Left lung (tissue), 10 donors: Measurements from ENCODE around the gene ABCC1. TPM values are rescaled to one million over a fixed set of nuclear protein-coding genes. Genes with fewer than 3 reads are reported as not detected.

Experiments
- ATAC-seq: fragments of 200-7000 bp; cut with Tn5 transposase; one replicate; pipeline ENCODE4 v1.9.1; 2020; ENCODE audit warnings: moderate library complexity
- DNase-seq, 4 donors: peaks; one replicate each; pipeline ENCODE4 v3.0.0-alpha.2; 2013 to 2020
- H3K27ac ChIP-seq, 2 donors: fragments of 200-600 bp; sonication (generic) in 1 of 2; one replicate each; pipeline versions ENCODE4 v1.5.0 to v1.8.0; 2020 to 2021
- H3K27me3 ChIP-seq, 2 donors: fragments of 200-600 bp; sonication (generic) in 1 of 2; one replicate each; pipeline versions ENCODE4 v1.5.0 to v1.8.0; 2020 to 2021
- H3K36me3 ChIP-seq, 2 donors: fragments of 200-600 bp; sonication (generic) in 1 of 2; one replicate each; pipeline versions ENCODE4 v1.5.0 to v1.8.0; 2020 to 2021
- H3K4me1 ChIP-seq, 2 donors: fragments of 200-600 bp; one replicate each; pipeline ENCODE4 v1.8.0; 2021
- H3K4me3 ChIP-seq, 2 donors: fragments of 200-600 bp; sonication (generic) in 1 of 2; one replicate each; pipeline versions ENCODE4 v1.5.0 to v1.8.0; 2020 to 2021; ENCODE audit warnings: mild to moderate bottlenecking in 1 of 2
- H3K9me3 ChIP-seq, 2 donors: fragments of 200-600 bp; sonication (generic) in 1 of 2; one replicate each; pipeline versions ENCODE4 v1.5.0 to v1.8.0; 2020 to 2021
- CTCF ChIP-seq, 2 donors: fragments of 200-600 bp; sonication (generic) in 1 of 2; IDR thresholded peaks; one replicate each; pipeline versions ENCODE4 v1.5.0 to v1.8.0; 2021; ENCODE audit warnings: antibody characterized with exemption in 2 of 2
- intact Hi-C, 2 donors: fragments of 100-400 bp; cut with DNase I; formaldehyde crosslinking; loops; one replicate each; pipeline versions ENCODE4 v1.11.2 to v1.14.2; 2022
- polyA plus RNA-seq, 6 donors: library from polyadenylated mRNA; unstranded; fragments of 120-200 nt; gene quantifications; one replicate each; pipeline ENCODE4 v1.2.1, GENCODE V29; 2013; ENCODE audit not compliant: insufficient read length in 6 of 6
- total RNA-seq, 2 donors: library from RNA; stranded (reverse); fragmentation: NEBNext Ultra II Directional; extraction: Animal tissue kit (Norgen Biotek cat#: 25700); gene quantifications; one replicate each; pipeline ENCODE4 v1.2.1, GENCODE V29; 2021
- donor health status: DM: no; HTN: yes; CAD: no.
- donor health status: DM: no; HTN: no; CAD: no.

The ABCC1 gene
- total and polyA plus RNA-seq, 8 donors, result 29.3 to 44.6 (median 31.7) TPM

- no peak overlapping the region for H3K27ac ChIP-seq
- peak; percentile 20 for ATAC-seq
- no peaks in the 10 kb centered on the region for H3K27me3 ChIP-seq
- peak in 2 of 4 donors; percentile 77 to 82 for DNase-seq
- H3K4me1 ChIP-seq, result peaks cover 0 to 2% of the 10 kb centered on the region in 2 donors
- H3K9me3 ChIP-seq, result no peaks in the 10 kb centered on the region
- intact Hi-C loops, result no loop called here
- peaks cover 0 to 85% of the 10 kb centered on the region in 2 donors for H3K36me3 ChIP-seq
- TF ChIP-seq CTCF (IDR thresholded peaks at IDR 0.05), result no peak
- H3K4me3 ChIP-seq, result no peak overlapping the region
Observed at GRCh38 chr16:16092925-16093627, 143.7 kb downstream of the ABCC1 start.

- ATAC-seq, result peak; percentile 8
- TF ChIP-seq CTCF (IDR thresholded peaks at IDR 0.05), result no peak
- intact Hi-C loops, result no loop called here
- H3K27ac ChIP-seq, result no peak overlapping the region
- no peaks in the 10 kb centered on the region for H3K27me3 ChIP-seq
- DNase-seq, result no peak
- H3K4me3 ChIP-seq, result no peak overlapping the region
- peaks cover 0 to 2% of the 10 kb centered on the region in 2 donors for H3K4me1 ChIP-seq
- no peaks in the 10 kb centered on the region for H3K9me3 ChIP-seq
- H3K36me3 ChIP-seq, result peaks cover 0 to 85% of the 10 kb centered on the region in 2 donors
Observed at GRCh38 chr16:16093628-16094332, 144.4 kb downstream of the ABCC1 start.

DNA sequence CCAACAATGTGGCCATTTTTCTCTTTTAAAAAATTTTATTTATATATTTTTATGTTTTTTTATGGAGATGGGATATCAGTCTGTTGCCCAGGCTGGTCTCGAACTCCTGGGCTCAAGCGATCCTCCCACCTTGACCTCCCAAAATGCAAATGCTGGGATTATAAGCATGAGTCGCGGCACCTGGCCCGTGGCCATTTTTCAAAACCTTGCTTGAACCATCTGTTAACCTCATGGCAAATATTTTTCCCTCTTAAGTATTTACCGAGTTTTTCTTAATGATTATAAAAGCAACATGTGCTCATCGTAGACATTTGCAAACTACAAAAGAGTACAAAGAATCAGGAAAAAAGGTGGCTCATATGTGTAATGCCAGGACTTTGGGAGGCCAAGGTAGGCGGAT, 146.2 kb downstream of the ABCC1 start:
- TF ChIP-seq CTCF (IDR thresholded peaks at IDR 0.05), result no peak
- Histone ChIP-seq H3K27ac (peak overlapping the region; percentile 37 to 50), H3K4me1 (peaks cover 2 to 3% of the 10 kb centered on the region in 2 donors), H3K4me3 (no peak overlapping the region), H3K36me3 (peaks cover 0 to 72% of the 10 kb centered on the region in 2 donors), H3K9me3 (no peaks in the 10 kb centered on the region), H3K27me3 (no peaks in the 10 kb centered on the region)
- no peak for DNase-seq
- intact Hi-C loops, result no loop called here
- ATAC-seq, result no peak

- intact Hi-C loops, result no loop called here
- peak overlapping the region; percentile 37 to 50 for H3K27ac ChIP-seq
- ATAC-seq (peak; percentile 40), DNase-seq (peak in 2 of 4 donors; percentile 46 to 47)
- no peak overlapping the region for H3K4me3 ChIP-seq
- no peak for TF ChIP-seq CTCF (IDR thresholded peaks at IDR 0.05)
- no peaks in the 10 kb centered on the region for H3K27me3 ChIP-seq
- peaks cover 2 to 10% of the 10 kb centered on the region in 2 donors for H3K4me1 ChIP-seq
- peaks cover 0 to 66% of the 10 kb centered on the region in 2 donors for H3K36me3 ChIP-seq
- H3K9me3 ChIP-seq, result no peaks in the 10 kb centered on the region
Observed at GRCh38 chr16:16096121-16096857, 146.9 kb downstream of the ABCC1 start.

GRCh38 chr16:16096858-16097213, 147.4 kb downstream of the ABCC1 start:
- peaks cover 0 to 64% of the 10 kb centered on the region in 2 donors for H3K36me3 ChIP-seq
- intact Hi-C loops, result no loop called here

More at GRCh38 chr16:16096858-16097213, 147.4 kb downstream of the ABCC1 start:
- Histone ChIP-seq H3K27ac (peak overlapping the region in 1 of 2 donors; percentile 37), H3K9me3 (no peaks in the 10 kb centered on the region), H3K27me3 (no peaks in the 10 kb centered on the region), H3K4me3 (no peak overlapping the region), H3K4me1 (peaks cover 2 to 12% of the 10 kb centered on the region in 2 donors)
- no peak for ATAC-seq
- no peak for DNase-seq
- no peak for TF ChIP-seq CTCF (IDR thresholded peaks at IDR 0.05)
